Gastrocnemius medialis (tissue), 4 donors: ENCODE results near the gene LRRC38. TPM values are rescaled to one million over a fixed set of nuclear protein-coding genes. Genes with fewer than 3 reads are reported as not detected.

Experiments
- ATAC-seq, 2 donors: fragments of 150-250 bp; one replicate each; pipeline ENCODE4 v1.9.1; 2016
- DNase-seq, 2 donors: peaks; one replicate each; pipeline ENCODE4 v3.0.0-alpha.2; 2019
- H3K27ac ChIP-seq, 4 donors: fragments of 200-600 bp; sonication (generic); 1 replicate in 1 of 4; 2 replicates in 3 of 4; pipeline ENCODE4 v1.5.1; 2016 to 2018; ENCODE audit warnings: mild to moderate bottlenecking in 2 of 4, moderate library complexity in 1 of 4
- H3K27me3 ChIP-seq, 3 donors: fragments of 200-600 bp; sonication (generic) in 2 of 3; 1 replicate in 1 of 3; 2 replicates in 2 of 3; pipeline versions ENCODE4 v1.5.1 to v1.6.0; 2016 to 2019; ENCODE audit warnings: mild to moderate bottlenecking in 1 of 3, moderate library complexity in 1 of 3
- H3K36me3 ChIP-seq, 2 donors: fragments of 200-600 bp; sonication (generic) in 1 of 2; one replicate each; pipeline ENCODE4 v1.5.1; 2017 to 2018
- H3K4me1 ChIP-seq, 2 donors: fragments of 200-600 bp; sonication (generic) in 1 of 2; one replicate each; pipeline ENCODE4 v1.5.1; 2016 to 2017; ENCODE audit warnings: mild to moderate bottlenecking in 2 of 2
- H3K4me3 ChIP-seq, 4 donors: fragments of 200-600 bp; sonication (generic) in 3 of 4; 1 replicate in 1 of 4; 2 replicates in 3 of 4; pipeline ENCODE4 v1.5.1; 2016 to 2019; ENCODE audit warnings: mild to moderate bottlenecking in 2 of 4
- H3K9me3 ChIP-seq, 3 donors: fragments of 200-600 bp; sonication (generic) in 2 of 3; 1 replicate in 1 of 3; 2 replicates in 2 of 3; pipeline ENCODE4 v1.5.1; 2016 to 2019
- POLR2A ChIP-seq, 2 donors: fragments of 450-650 bp; IDR thresholded peaks; one replicate each; pipeline ENCODE4 v1.6.1; 2017; ENCODE audit warnings: antibody characterized with exemption in 2 of 2, mild to moderate bottlenecking in 2 of 2, moderate library complexity in 2 of 2
- in situ Hi-C, 4 donors: fragments of 200-750 bp; cut with MboI; loops; one replicate each; pipeline versions ENCODE4 v1.15.0 to v1.8.0; 2017; ENCODE audit warnings: low sequenced_read_pairs in 4 of 4
- intact Hi-C: fragments of 100-400 bp; cut with DNase I; formaldehyde crosslinking; loops from one replicate; pipeline ENCODE4 v1.15.1; 2023; ENCODE audit warnings: low total_unique reads
- total RNA-seq, 4 donors: library from RNA; depleted of rRNA; stranded (reverse); fragments of >200 nt; gene quantifications; one replicate each; pipeline versions ENCODE4 v1.1.0 to v1.2.3, GENCODE V29; 2016
- TF ChIP-seq, protein P1 (sequence below), 5 experiments: fragments of 450-650 bp in 3 of 5; fragments of 200-600 bp in 2 of 5; sonication (generic) in 2 of 5; IDR thresholded peaks in 4 of 5; conservative IDR thresholded peaks in 1 of 5; 1 replicate in 4 of 5; 2 replicates in 1 of 5; pipeline ENCODE4 v1.5.1; 2016 to 2019; ENCODE audit warnings: antibody characterized with exemption in 5 of 5, mild to moderate bottlenecking in 3 of 5, moderate library complexity in 3 of 5

The LRRC38 gene
- total RNA-seq, 4 donors from 2014 or later = 2.1 to 6.8 (median 5.7) TPM

GRCh38 chr1:13461977-13462376 is 51.8 kb downstream of the LRRC38 start:
- no peak for ATAC-seq

DNA sequence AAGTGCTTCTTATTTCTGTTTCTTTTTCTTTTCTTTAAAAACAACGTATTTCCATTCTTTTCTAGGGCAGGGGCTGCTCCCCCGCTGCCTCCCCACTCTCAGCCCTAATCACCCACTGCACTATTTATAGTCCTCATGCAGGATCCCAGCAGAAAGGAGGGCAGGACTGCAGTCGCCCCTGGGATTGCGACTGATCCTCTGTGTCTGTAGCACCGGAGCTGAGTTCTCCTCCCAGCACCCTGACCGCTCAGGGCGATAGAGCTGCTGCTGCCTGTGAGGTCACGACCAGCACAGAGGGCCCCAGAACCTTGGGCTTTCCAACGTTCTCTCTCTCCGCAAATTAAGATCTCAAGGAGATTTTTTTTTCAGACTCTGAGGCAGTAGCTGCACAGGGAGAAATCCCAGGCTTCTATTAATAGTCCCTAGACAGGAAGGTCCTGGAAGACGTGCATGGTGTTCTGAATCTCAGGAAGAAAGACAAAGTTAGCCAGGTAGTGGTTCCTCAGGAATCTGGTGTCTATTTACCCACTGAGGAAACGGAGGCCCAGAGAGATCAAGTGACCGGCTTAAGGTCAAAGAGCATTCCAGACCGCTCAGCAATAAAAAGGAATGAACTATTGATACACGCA is 56.8 kb downstream of the LRRC38 start:
- intact Hi-C loops = no loop called here
- H3K9me3 ChIP-seq = no peaks in the 10 kb centered on the region
- peak; percentile 86 for ATAC-seq
- peaks cover 11 to 12% of the 10 kb centered on the region in 2 donors for H3K4me1 ChIP-seq
- in situ Hi-C loops = loop anchor here in 1 of 4 donors (25.0 kb wide), 1 partner anchor 105 kb away; no protein-coding TSS in a partner anchor
- no peaks in the 10 kb centered on the region for H3K36me3 ChIP-seq
- no peaks in the 10 kb centered on the region for H3K27me3 ChIP-seq
- H3K27ac ChIP-seq = peak overlapping the region; percentile 75 to 84 (median 80)
- no peak for DNase-seq
- TF ChIP-seq, protein P1, sequence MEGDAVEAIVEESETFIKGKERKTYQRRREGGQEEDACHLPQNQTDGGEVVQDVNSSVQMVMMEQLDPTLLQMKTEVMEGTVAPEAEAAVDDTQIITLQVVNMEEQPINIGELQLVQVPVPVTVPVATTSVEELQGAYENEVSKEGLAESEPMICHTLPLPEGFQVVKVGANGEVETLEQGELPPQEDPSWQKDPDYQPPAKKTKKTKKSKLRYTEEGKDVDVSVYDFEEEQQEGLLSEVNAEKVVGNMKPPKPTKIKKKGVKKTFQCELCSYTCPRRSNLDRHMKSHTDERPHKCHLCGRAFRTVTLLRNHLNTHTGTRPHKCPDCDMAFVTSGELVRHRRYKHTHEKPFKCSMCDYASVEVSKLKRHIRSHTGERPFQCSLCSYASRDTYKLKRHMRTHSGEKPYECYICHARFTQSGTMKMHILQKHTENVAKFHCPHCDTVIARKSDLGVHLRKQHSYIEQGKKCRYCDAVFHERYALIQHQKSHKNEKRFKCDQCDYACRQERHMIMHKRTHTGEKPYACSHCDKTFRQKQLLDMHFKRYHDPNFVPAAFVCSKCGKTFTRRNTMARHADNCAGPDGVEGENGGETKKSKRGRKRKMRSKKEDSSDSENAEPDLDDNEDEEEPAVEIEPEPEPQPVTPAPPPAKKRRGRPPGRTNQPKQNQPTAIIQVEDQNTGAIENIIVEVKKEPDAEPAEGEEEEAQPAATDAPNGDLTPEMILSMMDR (IDR thresholded peaks at IDR 0.05 in 4 of 5, conservative IDR thresholded peaks at IDR 0.05 in 1 of 5) = no peak
- TF ChIP-seq POLR2A (IDR thresholded peaks at IDR 0.05) = no peak
- peak overlapping the region; percentile 22 to 44 (median 33) for H3K4me3 ChIP-seq

More at GRCh38 chr1:13461977-13462376, 51.8 kb downstream of the LRRC38 start:
- TF ChIP-seq, protein P1 (IDR thresholded peaks at IDR 0.05 in 4 of 5, conservative IDR thresholded peaks at IDR 0.05 in 1 of 5) = no peak
- TF ChIP-seq POLR2A (IDR thresholded peaks at IDR 0.05) = no peak
- H3K36me3 ChIP-seq = no peaks in the 10 kb centered on the region
- no peak overlapping the region for H3K27ac ChIP-seq
- no peak overlapping the region for H3K4me3 ChIP-seq
- H3K4me1 ChIP-seq = peaks cover 2 to 6% of the 10 kb centered on the region in 2 donors
- intact Hi-C loops (no loop called here), in situ Hi-C loops (loop anchor here in 2 of 4 donors (10.0 to 25.0 kb wide), 2 partner anchors 83 to 100 kb away; no protein-coding TSS in a partner anchor)
- DNase-seq = no peak
- no peaks in the 10 kb centered on the region for H3K27me3 ChIP-seq
- no peaks in the 10 kb centered on the region for H3K9me3 ChIP-seq

GRCh38 chr1:13451399-13451965 is 62.3 kb downstream of the LRRC38 start:
- H3K9me3 ChIP-seq = no peaks in the 10 kb centered on the region
- no peaks in the 10 kb centered on the region for H3K36me3 ChIP-seq
- TF ChIP-seq, protein P1 (IDR thresholded peaks at IDR 0.05 in 4 of 5, conservative IDR thresholded peaks at IDR 0.05 in 1 of 5) = no peak
- TF ChIP-seq POLR2A (IDR thresholded peaks at IDR 0.05) = no peak
- DNase-seq (no peak), ATAC-seq (peak in 1 of 2 donors; percentile 22)
- intact Hi-C loops = no loop called here
- no peaks in the 10 kb centered on the region for H3K27me3 ChIP-seq
- in situ Hi-C loops = loop anchor here in 1 of 4 donors (25.0 kb wide), 1 partner anchor 111 kb away; no protein-coding TSS in a partner anchor
- H3K4me1 ChIP-seq = peaks cover 4 to 13% of the 10 kb centered on the region in 2 donors
- H3K27ac ChIP-seq = peak overlapping the region in 2 of 4 donors; percentile 57 to 79
- no peak overlapping the region for H3K4me3 ChIP-seq

- in situ Hi-C loops (loop anchor here in 1 of 4 donors (25.0 kb wide), 1 partner anchor 112 kb away; no protein-coding TSS in a partner anchor), intact Hi-C loops (no loop called here)
- ATAC-seq = peak; percentile 99
- no peak overlapping the region for H3K4me3 ChIP-seq
- TF ChIP-seq, protein P1 (IDR thresholded peaks at IDR 0.05 in 4 of 5, conservative IDR thresholded peaks at IDR 0.05 in 1 of 5) = no peak
- TF ChIP-seq POLR2A (IDR thresholded peaks at IDR 0.05) = peak in 1 of 2 donors; percentile 41
- peak overlapping the region; percentile 50 to 79 (median 60) for H3K27ac ChIP-seq
- no peaks in the 10 kb centered on the region for H3K9me3 ChIP-seq
- H3K4me1 ChIP-seq = peaks cover 0 to 10% of the 10 kb centered on the region in 2 donors
- H3K27me3 ChIP-seq = no peaks in the 10 kb centered on the region
- DNase-seq = peak; percentile 85 to 89
- H3K36me3 ChIP-seq = no peaks in the 10 kb centered on the region
Observed at GRCh38 chr1:13450204-13450603, 63.6 kb downstream of the LRRC38 start.
